GM18505 (cell line): ENCODE data around the gene MOAP1.
"Not testable (repeated sequence)": the region's sequence is repeated elsewhere in the genome, so short reads cannot be mapped to it uniquely, and the experiment has no call there.

ENCODE experiments used
- ATAC-seq: cut with Tn5 transposase; IDR thresholded peaks from one replicate; pipeline ENCODE4 v1.9.1; 2021; ENCODE audit not compliant: unreplicated experiment
- POLR2A ChIP-seq: IDR thresholded peaks from 4 replicates; pipeline ENCODE4 v1.6.1; 2011; ENCODE audit warnings: borderline replicate concordance; ENCODE audit not compliant: insufficient read depth, insufficient read length; ENCODE audit errors: extremely low read depth

The MOAP1 gene

GRCh38 chr14:93206793-93207467 lies 22.2 kb upstream of the MOAP1 start, which contains the start of the genes GON7 and UBR7:
Gene GON7 (minus strand): TSS chr14:93207065. CDS start chr14:93207037, 28 bp downstream.
Gene UBR7 (plus strand): TSS chr14:93207256. CDS start chr14:93207292, 36 bp downstream.
- ATAC-seq: peak; percentile 80
- peak; percentile 84 for TF ChIP-seq POLR2A

- ATAC-seq: no peak
These were observed 16.5 kb upstream of the MOAP1 start for GRCh38 chr14:93201155-93201704.

GRCh38 chr14:93200553-93200952 lies 15.9 kb upstream of the MOAP1 start:
- no peak for ATAC-seq
- TF ChIP-seq POLR2A: no peak

More at GRCh38 chr14:93201155-93201704, 16.5 kb upstream of the MOAP1 start:
- TF ChIP-seq POLR2A: no peak

GRCh38 chr14:93199031-93199430 lies 14.3 kb upstream of the MOAP1 start:
- no peak for TF ChIP-seq POLR2A
- no peak for ATAC-seq

GRCh38 chr14:93195316-93195999 lies 10.8 kb upstream of the MOAP1 start:
- no peak for ATAC-seq
- no peak for TF ChIP-seq POLR2A

GRCh38 chr14:93186956-93187355 lies 2.3 kb upstream of the MOAP1 start:
- TF ChIP-seq POLR2A: no peak
- ATAC-seq: no peak

- no peak for ATAC-seq
- TF ChIP-seq POLR2A: no peak
These were observed 1.8 kb upstream of the MOAP1 start for GRCh38 chr14:93186466-93186865.

- TF ChIP-seq POLR2A: no peak
- ATAC-seq: no peak
These were observed 638 bp upstream of the MOAP1 start for GRCh38 chr14:93185349-93185720.

GRCh38 chr14:93183596-93184317 lies 940 bp downstream of the MOAP1 start:
- ATAC-seq: no peak
- TF ChIP-seq POLR2A: no peak

GRCh38 chr14:93175492-93175891 lies 9.2 kb downstream of the MOAP1 start:
- no peak for TF ChIP-seq POLR2A
- ATAC-seq: no peak

- not testable (repeated sequence) for ATAC-seq
These were observed 10.0 kb downstream of the MOAP1 start for GRCh38 chr14:93174731-93175130.

GRCh38 chr14:93173943-93174395 lies 10.7 kb downstream of the MOAP1 start:
- TF ChIP-seq POLR2A: no peak
- ATAC-seq: no peak

GRCh38 chr14:93171376-93171775 lies 13.3 kb downstream of the MOAP1 start:
- ATAC-seq: no peak
- TF ChIP-seq POLR2A: no peak

GRCh38 chr14:93170141-93170540 lies 14.6 kb downstream of the MOAP1 start:
- ATAC-seq: not testable (repeated sequence)

- not testable (repeated sequence) for ATAC-seq
These were observed 15.1 kb downstream of the MOAP1 start for GRCh38 chr14:93169619-93170018.

GRCh38 chr14:93168610-93169009 lies 16.1 kb downstream of the MOAP1 start:
- ATAC-seq: not testable (repeated sequence)

GRCh38 chr14:93165271-93166265 lies 19.1 kb downstream of the MOAP1 start:
- ATAC-seq: not testable (repeated sequence)
